NCI-H2107 treated with DMSO at 0.1 percent for 48 hours (cell line): ENCODE results near the gene OR2J3.
"Not testable (repeated sequence)": the region's sequence is repeated elsewhere in the genome, so short reads cannot be mapped to it uniquely, and the experiment has no call there.

Source experiments
- DNase-seq: peaks from one replicate; lab custom pipeline; 2025; ENCODE audit not compliant: unreplicated experiment; lab: John Stamatoyannopoulos, UW

The OR2J3 gene

GRCh38 chr6:29107758-29108157 lies at the start of gene OR2J3:
Gene OR2J3, plus strand, starts transcription at chr6:29108058. Its CDS starts 3,833 bp downstream, at chr6:29111891.
- DNase-seq, result no peak

- DNase-seq, result no peak
Observed at GRCh38 chr6:29071831-29072723, 35.8 kb upstream of the OR2J3 start.

- DNase-seq, result no peak
Observed at GRCh38 chr6:29079203-29079602, 28.7 kb upstream of the OR2J3 start.

DNA sequence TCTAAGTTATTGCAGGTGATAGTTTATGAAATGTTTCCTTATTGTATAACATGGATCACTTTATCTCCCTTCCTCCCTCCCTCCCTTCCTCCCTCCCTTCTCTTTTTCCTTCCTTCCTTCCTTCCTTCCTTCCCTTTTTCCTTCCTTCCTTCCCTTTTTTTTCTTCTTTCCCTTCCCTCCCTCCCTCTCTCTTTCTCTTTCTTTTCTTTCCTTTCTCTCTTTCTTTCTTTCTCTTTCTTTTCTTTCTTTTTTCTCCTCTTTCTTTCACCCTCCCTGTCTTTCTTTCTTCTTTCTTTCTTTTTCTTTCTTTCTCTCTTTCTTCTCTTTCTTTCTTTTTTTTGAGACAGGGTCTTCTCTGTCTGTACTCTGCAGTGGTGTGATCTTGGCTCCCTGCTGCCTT lies 26.5 kb upstream of the OR2J3 start:
- no peak for DNase-seq

GRCh38 chr6:29082457-29082856 lies 25.4 kb upstream of the OR2J3 start:
- no peak for DNase-seq

DNA sequence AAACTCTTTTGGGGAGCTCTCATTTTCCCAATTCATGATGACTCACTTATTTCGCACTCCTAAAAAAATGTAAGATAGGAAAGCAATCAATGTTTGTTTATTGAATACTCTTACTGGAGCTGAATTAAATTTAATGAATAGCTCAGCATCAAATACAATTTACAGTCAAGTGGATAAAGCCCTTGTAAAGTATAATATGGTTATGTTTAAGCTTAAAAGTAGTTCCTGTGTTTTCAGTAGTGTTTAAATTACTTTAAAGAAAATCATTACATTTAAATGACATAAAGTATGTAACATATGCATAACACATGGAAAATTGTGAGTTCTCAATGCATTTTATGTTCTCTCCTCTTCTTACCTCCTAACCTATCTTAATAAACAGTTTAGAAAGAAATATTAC lies 20.6 kb upstream of the OR2J3 start, which contains the start of gene OR2B3:
Gene OR2B3, minus strand, starts transcription at position 101 of the 400 bp plus-strand sequence. Its CDS starts 65 bp downstream, at position 36.
- DNase-seq, result no peak

GRCh38 chr6:29092957-29093356 lies 14.9 kb upstream of the OR2J3 start:
- DNase-seq, result no peak

GRCh38 chr6:29097803-29098202 lies 10.1 kb upstream of the OR2J3 start:
- DNase-seq, result no peak

DNA sequence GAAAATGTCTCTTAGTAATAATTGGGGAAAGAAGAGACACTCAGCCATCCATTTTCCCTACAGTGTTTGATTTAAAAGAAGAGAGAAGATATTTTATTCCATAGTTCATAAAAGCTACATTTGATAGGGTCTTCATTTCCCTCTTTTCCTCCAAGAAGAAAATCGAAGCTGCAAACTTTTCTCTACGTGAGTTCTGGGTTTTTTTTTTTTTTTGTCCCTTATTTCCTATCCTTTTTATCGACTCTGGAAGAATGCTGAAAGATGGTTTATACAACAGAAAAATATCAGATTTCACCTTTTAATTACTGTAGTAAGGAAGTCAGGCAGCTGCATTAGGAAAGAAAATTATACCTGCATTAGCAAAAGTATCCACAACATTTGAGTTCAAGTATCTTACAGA lies 8.7 kb upstream of the OR2J3 start, which contains the start of gene OR2J1:
Gene OR2J1, plus strand, starts transcription at position 301 of the 400 bp plus-strand sequence. CDS start 1,453 bp downstream, outside the sequence.
- DNase-seq, result no peak

GRCh38 chr6:29112135-29112534 lies 4.3 kb downstream of the OR2J3 start:
- no peak for DNase-seq

GRCh38 chr6:29114964-29115363 lies 7.1 kb downstream of the OR2J3 start:
- DNase-seq, result not testable (repeated sequence)

GRCh38 chr6:29129326-29130012 lies 21.6 kb downstream of the OR2J3 start:
- DNase-seq, result no peak

DNA sequence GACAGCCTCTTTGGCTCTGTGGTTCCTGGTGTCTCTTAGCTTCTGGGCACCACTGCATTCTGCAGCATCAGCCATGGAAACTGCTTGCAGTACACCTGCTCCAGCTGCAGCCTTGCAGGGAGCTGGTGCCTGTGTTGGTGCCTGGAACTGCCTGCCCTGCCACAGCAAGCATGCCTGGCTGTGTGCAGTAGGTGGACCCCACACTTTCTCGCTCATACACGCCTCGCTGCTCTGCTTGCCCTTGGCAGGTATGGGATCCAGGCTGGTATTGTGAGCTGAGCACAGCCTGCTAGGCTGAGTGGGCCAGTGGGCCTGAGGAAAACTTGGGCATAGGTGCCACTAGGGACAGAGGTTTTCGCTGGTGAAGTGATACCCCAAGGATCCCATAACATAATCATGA lies 22.8 kb downstream of the OR2J3 start:
- no peak for DNase-seq

GRCh38 chr6:29131691-29132090 lies 23.8 kb downstream of the OR2J3 start:
- DNase-seq, result no peak

GRCh38 chr6:29137724-29138123 lies 29.9 kb downstream of the OR2J3 start:
- no peak for DNase-seq

DNA sequence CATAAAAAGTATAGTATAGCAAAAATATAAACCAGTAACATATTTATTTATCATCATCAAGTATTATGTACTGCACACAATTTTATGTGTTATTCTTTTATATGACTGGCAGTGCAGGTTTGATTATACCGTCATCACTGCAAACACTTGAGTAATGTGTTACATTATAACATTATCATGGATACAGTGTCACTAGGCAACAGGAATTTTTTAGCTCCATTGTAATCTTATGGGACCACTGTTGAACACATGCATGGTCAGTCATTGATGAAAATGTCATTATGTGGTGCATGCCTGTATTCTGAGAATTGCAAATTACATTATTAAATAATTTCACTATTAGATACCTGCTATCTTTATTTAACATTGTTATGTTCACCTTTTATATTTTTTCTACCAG lies 33.7 kb downstream of the OR2J3 start:
- DNase-seq, result no peak

DNA sequence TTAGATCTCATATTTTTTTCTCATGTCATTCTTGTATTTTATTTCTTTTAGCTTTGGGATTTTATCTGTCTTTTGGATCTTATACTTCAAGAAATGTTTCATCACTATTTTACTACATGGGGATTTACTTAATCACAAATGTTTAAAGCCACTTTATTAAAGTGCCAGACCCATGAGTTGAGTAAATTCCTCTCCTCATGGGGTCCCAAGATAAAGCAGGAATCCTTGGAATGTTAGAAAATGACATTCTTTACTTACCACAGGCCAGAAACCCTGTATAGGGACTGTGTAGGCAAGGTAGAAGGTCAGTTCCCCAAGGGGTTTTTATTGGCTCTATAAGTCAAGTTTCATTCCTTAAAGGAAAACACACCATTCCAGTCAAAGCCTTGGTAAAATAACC lies 34.5 kb downstream of the OR2J3 start:
- no peak for DNase-seq

- DNase-seq, result no peak
Observed at GRCh38 chr6:29146179-29146578, 38.3 kb downstream of the OR2J3 start.

- DNase-seq, result no peak
Observed at GRCh38 chr6:29147074-29147473, 39.2 kb downstream of the OR2J3 start.

- DNase-seq, result not testable (repeated sequence)
Observed at GRCh38 chr6:29149444-29149843, 41.6 kb downstream of the OR2J3 start.

DNA sequence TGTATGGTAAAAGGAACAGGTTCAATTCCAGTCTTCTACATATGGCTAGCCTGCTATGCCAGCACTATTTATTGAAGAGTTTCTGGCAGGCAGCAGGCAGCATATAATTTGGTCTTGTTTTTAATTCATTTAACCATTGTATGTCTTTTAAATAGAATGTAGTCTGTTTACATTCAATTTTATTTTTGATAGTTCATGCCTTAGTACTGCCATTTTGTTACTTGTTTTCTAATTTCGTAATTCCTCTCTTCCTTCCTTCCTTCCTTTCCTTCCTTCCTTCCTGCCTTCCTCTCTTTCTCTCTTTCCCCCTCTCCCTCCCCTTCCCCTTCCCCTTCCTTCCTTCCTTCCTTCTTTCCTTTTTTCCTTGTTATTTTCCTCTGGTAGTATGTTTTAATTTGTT lies 45.2 kb downstream of the OR2J3 start:
- DNase-seq, result no peak

DNA sequence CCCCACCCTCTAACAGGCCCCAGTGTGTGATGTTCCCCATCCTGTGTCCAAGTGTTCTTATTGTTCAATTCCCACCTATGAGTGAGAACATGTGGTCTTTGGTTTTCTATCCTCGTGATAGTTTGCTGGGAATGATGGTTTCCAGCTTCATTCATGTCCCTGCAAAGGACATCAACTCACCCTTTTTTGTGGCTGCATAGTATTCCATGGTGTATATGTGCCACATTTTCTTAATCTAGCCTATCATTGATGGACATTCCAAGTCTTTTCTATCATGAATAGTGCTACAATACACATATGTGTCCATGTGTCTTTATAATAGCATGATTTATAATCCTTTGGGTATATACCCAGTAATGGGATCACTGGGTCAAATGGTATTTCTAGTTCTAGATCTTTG lies 47.3 kb downstream of the OR2J3 start:
- not testable (repeated sequence) for DNase-seq
